Lung microvascular endothelial cell (primary cell): Measurements from ENCODE around the gene PLAC1. TPM values are rescaled to one million over a fixed set of nuclear protein-coding genes. Genes with fewer than 3 reads are reported as not detected.

Experiments used
- DNase-seq, 2 donors: peaks; one replicate each; pipeline versions ENCODE4 v3.0.0 to v3.0.0-alpha.2; 2010; ENCODE audit warnings: low read depth in 2 of 2
- total RNA-seq: library from RNA; depleted of rRNA; stranded (reverse); fragments of >200 nt; gene quantifications from 2 replicates; pipeline ENCODE4 v1.2.1, GENCODE V29; 2014

The PLAC1 gene
- total RNA-seq, 1 donor from 2014 or later, result not detected

- no peak for DNase-seq
These were observed 26.6 kb downstream of the PLAC1 start for GRCh38 chrX:134631426-134632346.

- DNase-seq, result no peak
These were observed 29.6 kb downstream of the PLAC1 start for GRCh38 chrX:134628663-134629062.

GRCh38 chrX:134626434-134626833 lies 31.8 kb downstream of the PLAC1 start:
- DNase-seq, result no peak

- DNase-seq, result peak; percentile 7 to 25
These were observed 33.0 kb downstream of the PLAC1 start for GRCh38 chrX:134625315-134625718.

GRCh38 chrX:134624046-134624430 lies 34.2 kb downstream of the PLAC1 start:
- DNase-seq, result peak; percentile 1 to 60

GRCh38 chrX:134623293-134624045 lies 34.8 kb downstream of the PLAC1 start:
- peak; percentile 78 to 91 for DNase-seq

GRCh38 chrX:134622813-134623185 lies 35.5 kb downstream of the PLAC1 start:
- no peak for DNase-seq

- peak; percentile 87 to 88 for DNase-seq
These were observed 36.0 kb downstream of the PLAC1 start for GRCh38 chrX:134622056-134622812.

GRCh38 chrX:134619838-134620237 lies 38.4 kb downstream of the PLAC1 start:
- no peak for DNase-seq

GRCh38 chrX:134613396-134613795 lies 44.9 kb downstream of the PLAC1 start:
- no peak for DNase-seq

- no peak for DNase-seq
These were observed 50.1 kb downstream of the PLAC1 start for GRCh38 chrX:134608153-134608552.

GRCh38 chrX:134607523-134607922 lies 50.7 kb downstream of the PLAC1 start:
- no peak for DNase-seq

GRCh38 chrX:134604701-134605311 lies 53.5 kb downstream of the PLAC1 start:
- DNase-seq, result peak in 1 of 2 donors; percentile 14

- peak; percentile 48 to 63 for DNase-seq
These were observed 54.2 kb downstream of the PLAC1 start for GRCh38 chrX:134603806-134604700.

GRCh38 chrX:134602410-134602809 lies 55.9 kb downstream of the PLAC1 start:
- DNase-seq, result no peak

GRCh38 chrX:134601240-134601765 lies 57.0 kb downstream of the PLAC1 start:
- no peak for DNase-seq

GRCh38 chrX:134600714-134601113 lies 57.6 kb downstream of the PLAC1 start:
- no peak for DNase-seq

GRCh38 chrX:134599184-134599914 lies 58.9 kb downstream of the PLAC1 start:
- no peak for DNase-seq

GRCh38 chrX:134592303-134592702 lies 66.0 kb downstream of the PLAC1 start:
- no peak for DNase-seq
